SK-N-MC (cell line): ENCODE measurements around the gene SLC51B.

Source experiments
- DNase-seq: peaks from one replicate; pipeline ENCODE4 v3.0.0-alpha.2; 2011; ENCODE audit warnings: low read depth, low spot score
- H3K27ac ChIP-seq: fragments of 200-600 bp; sonication (generic); 2 replicates; pipeline ENCODE4 v1.5.1; 2016; ENCODE audit warnings: mixed run types
- H3K36me3 ChIP-seq: fragments of 200-600 bp; sonication (generic); 2 replicates; pipeline ENCODE4 v1.6.1; 2017; ENCODE audit warnings: antibody characterized with exemption, low read length, mixed read lengths; ENCODE audit not compliant: insufficient read depth
- H3K4me3 ChIP-seq: fragments of 200-600 bp; sonication (generic); 2 replicates; pipeline ENCODE4 v1.5.1; 2016
- H3K9ac ChIP-seq: fragments of 200-600 bp; sonication (generic); 2 replicates; pipeline ENCODE4 v1.8.0; 2017; ENCODE audit warnings: mixed run types, mixed read lengths; ENCODE audit not compliant: insufficient read length
- H3K9me3 ChIP-seq: fragments of 200-600 bp; sonication (generic); 2 replicates; pipeline ENCODE4 v1.6.1; 2017; ENCODE audit warnings: low read depth, mild to moderate bottlenecking, antibody characterized with exemption, low read length, moderate library complexity, mixed read lengths
- EZH2 ChIP-seq: fragments of 200-600 bp; sonication (generic); IDR thresholded peaks from one replicate; pipeline ENCODE4 v1.6.1; 2017; ENCODE audit warnings: antibody characterized with exemption
- FOXP2 ChIP-seq: optimal IDR thresholded peaks from 2 replicates; pipeline ENCODE3; 2011; ENCODE audit warnings: mild to moderate bottlenecking, moderate library complexity; ENCODE audit not compliant: insufficient read depth; ENCODE audit errors: extremely low read length, control extremely low read depth
- POLR2AphosphoS5 ChIP-seq: IDR thresholded peaks from 2 replicates; pipeline ENCODE4 v1.6.1; 2012; ENCODE audit warnings: mild to moderate bottlenecking, low read depth, low read length, borderline replicate concordance

The SLC51B gene

DNA sequence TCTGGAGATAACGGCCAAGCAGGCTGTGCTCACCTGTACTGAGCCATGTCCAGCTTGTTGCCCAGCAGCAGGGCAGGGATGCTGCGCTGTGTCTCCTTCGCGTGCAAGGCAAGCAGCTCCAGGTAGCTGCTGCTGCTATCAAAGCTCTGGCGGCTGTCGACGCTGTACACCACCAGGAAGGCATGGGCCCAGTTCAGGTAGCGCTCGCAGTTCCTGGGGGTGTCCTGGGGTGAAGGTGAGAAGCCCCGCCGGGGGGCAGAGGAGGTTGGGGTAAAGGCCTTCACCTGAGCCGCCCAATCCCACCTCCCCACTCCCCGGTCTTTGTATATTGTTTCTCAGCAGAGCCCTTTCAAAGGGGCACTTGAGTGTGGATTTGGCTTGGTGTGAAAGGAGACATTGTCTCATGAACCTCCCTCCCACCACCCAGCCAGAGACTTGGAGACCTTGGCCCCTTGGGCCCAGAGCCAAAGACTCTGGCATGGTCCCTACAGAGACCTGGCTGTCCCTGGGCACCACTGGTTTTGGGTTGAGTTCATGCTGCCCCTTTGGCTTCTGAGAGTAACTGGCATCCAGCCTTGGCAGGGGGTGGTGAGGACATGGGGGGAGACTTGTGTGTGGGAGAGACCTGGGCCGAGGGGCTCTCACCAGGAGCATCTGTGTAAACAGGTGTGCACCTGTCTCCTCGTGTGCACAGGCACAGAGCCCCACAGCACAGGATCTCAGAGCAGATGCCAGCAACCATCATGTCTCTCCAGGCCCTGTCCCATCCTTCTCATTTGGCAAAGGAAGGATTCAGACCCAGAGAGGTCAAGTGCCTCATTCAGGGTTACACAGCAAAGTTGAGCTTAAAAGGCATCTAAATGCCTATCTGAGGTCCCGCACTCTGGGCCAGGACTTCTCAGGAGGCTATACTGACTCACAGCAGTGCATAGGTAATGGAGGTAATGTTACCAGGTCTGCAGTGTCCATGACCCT, 13.5 kb downstream of the SLC51B start:
- Histone ChIP-seq H3K36me3 (no peaks in the 10 kb centered on the region), H3K27ac (no peak overlapping the region), H3K9me3 (no peaks in the 10 kb centered on the region), H3K9ac (no peak overlapping the region), H3K4me3 (no peak overlapping the region)
- TF ChIP-seq POLR2AphosphoS5: no peak
- TF ChIP-seq EZH2: no peak
- no peak for TF ChIP-seq FOXP2
- DNase-seq: no peak

DNA sequence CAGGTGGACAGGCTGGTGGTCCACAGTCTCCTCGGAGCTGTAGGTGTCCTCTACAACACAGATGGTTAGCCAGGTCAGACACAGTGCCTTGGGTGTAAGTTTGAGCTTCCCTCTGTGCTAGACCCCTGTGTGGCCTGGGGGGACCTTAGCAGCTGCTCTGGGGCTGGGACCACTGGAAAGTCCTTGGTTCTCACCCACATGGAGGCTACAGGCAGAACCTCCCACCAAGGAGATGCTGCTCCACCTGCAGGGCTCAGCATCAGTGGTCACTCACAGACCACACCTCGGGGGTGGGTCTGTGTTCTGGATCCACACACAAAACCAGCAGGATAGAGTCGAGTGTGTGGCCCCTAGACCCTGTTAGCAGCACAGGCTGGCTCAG, 14.2 kb downstream of the SLC51B start:
- no peak overlapping the region for H3K27ac ChIP-seq
- no peak for DNase-seq
- no peaks in the 10 kb centered on the region for H3K36me3 ChIP-seq
- TF ChIP-seq POLR2AphosphoS5 (no peak), FOXP2 (no peak), EZH2 (no peak)
- no peaks in the 10 kb centered on the region for H3K9me3 ChIP-seq
- H3K4me3 ChIP-seq: no peak overlapping the region
- no peak overlapping the region for H3K9ac ChIP-seq

DNA sequence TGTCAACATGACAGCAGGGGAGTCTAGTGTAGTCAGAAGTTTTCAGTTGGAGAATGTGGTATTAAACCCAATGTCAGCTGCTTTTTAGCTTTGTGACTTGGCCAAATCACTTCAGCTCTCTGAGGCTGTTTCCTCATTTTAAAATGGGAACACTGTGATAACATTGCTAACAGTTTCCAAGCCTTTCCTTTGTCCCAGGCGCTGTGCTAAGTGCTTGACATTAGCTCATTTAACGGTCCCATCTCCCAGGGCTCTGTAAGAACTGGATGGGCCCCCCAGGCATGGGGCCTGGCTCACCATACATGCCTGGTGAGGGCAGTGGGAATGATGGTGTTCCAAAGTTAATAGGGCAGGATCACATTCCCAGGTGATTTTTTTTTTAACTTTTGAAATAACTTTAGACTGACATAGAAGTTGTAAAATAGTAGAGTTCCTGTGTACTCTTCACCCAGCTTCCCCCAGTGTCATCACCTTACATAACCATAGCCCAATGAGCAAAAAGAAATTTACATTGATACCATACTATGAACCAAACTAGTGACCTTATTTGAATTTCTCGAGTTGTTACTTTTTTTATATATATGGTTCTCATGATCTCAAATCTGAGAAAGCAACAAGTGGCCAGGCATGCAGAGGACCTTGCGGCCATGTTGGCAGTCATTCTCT, 14.9 kb downstream of the SLC51B start:
- no peaks in the 10 kb centered on the region for H3K36me3 ChIP-seq

DNA sequence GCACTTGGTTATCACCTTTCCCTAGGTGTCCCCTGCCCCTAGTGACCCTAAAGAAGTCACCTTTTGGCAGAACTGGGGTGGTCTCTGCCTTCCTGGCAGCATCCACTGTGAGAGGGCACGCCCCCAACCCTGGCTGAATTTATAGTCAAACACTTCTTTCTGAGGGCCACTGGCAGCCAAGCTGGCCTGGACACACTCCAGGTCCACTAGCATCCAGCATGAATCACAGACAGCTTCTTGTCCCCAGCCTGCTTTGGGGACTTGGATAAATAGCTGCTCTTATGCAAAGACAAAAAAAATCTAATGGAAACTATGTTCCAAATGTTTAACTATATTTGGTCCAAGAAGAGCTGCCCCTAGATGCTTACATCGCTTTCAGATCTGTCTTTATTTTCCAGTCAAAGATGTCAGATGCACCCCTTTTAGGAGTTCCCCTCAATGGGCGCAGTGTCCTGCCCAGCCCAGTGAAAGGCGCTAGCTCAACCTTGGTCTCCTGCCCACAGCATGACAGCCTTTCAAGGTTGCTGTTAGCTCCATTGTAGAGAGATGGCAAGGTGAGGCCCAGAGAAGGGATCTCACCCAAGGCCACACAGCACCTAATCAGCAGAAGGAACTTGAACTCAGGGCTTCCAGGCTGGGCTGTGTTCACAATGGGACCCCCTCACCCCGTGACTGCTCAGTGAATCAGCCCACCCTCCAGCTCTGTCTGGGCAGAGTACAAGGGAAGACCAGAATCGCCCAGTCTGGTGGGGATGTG, 15.6 kb downstream of the SLC51B start:
- Histone ChIP-seq H3K9ac (no peak overlapping the region), H3K36me3 (no peaks in the 10 kb centered on the region), H3K27ac (no peak overlapping the region), H3K4me3 (no peak overlapping the region), H3K9me3 (no peaks in the 10 kb centered on the region)
- TF ChIP-seq POLR2AphosphoS5: no peak
- no peak for TF ChIP-seq FOXP2
- no peak for TF ChIP-seq EZH2
- no peak for DNase-seq

More for the DNA sequence above, 14.9 kb downstream of the SLC51B start:
- no peak for TF ChIP-seq EZH2
- no peak for TF ChIP-seq FOXP2
- no peak for TF ChIP-seq POLR2AphosphoS5
- H3K27ac ChIP-seq: no peak overlapping the region
- DNase-seq: no peak
- no peak overlapping the region for H3K9ac ChIP-seq
- no peak overlapping the region for H3K4me3 ChIP-seq
- no peaks in the 10 kb centered on the region for H3K9me3 ChIP-seq

DNA sequence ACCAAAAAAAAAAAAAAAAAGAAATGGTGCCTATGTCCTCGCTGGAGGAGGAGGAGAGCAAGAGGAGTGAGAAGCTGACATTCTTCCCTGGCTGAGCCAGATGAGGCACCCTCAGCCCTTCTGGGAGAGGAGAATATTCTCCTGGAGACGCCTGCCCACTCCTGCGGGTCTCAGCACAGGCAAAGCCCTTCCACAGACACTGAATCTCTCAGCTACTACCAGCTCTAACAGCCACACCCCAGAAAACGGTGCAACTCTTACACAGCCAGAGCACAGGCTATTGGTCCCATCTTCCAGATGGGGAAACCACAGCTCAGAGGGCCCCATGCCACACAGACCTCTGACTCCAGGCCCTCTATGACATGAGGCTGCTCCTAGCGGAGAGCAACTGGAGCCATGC, 16.9 kb downstream of the SLC51B start:
- no peak overlapping the region for H3K9ac ChIP-seq
- TF ChIP-seq EZH2: no peak
- TF ChIP-seq POLR2AphosphoS5: no peak
- H3K27ac ChIP-seq: no peak overlapping the region
- no peaks in the 10 kb centered on the region for H3K9me3 ChIP-seq
- no peaks in the 10 kb centered on the region for H3K36me3 ChIP-seq
- DNase-seq: no peak
- no peak overlapping the region for H3K4me3 ChIP-seq

DNA sequence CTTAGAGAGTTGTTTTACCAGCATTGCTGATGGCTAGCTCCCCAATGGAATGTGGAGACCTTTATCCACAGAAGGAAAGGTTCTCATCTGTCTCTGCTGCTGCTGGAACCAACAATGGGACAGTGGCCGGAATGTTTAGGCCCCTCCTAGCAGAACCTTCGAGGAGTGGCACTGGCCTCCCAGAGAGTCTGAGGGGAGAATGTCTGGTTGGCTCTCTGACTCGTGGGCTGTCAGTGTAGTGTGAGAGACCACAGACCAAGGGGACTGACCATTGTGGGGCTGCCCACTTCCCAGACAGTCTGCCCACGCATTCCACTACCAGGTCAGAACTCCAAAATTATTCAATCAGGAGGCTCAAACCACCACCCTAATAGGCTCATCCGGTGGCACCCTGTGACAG, 17.5 kb downstream of the SLC51B start:
- H3K9me3 ChIP-seq: no peaks in the 10 kb centered on the region
- DNase-seq: no peak
- no peak overlapping the region for H3K27ac ChIP-seq
- TF ChIP-seq POLR2AphosphoS5: no peak
- no peak overlapping the region for H3K9ac ChIP-seq
- no peaks in the 10 kb centered on the region for H3K36me3 ChIP-seq
- no peak overlapping the region for H3K4me3 ChIP-seq

DNA sequence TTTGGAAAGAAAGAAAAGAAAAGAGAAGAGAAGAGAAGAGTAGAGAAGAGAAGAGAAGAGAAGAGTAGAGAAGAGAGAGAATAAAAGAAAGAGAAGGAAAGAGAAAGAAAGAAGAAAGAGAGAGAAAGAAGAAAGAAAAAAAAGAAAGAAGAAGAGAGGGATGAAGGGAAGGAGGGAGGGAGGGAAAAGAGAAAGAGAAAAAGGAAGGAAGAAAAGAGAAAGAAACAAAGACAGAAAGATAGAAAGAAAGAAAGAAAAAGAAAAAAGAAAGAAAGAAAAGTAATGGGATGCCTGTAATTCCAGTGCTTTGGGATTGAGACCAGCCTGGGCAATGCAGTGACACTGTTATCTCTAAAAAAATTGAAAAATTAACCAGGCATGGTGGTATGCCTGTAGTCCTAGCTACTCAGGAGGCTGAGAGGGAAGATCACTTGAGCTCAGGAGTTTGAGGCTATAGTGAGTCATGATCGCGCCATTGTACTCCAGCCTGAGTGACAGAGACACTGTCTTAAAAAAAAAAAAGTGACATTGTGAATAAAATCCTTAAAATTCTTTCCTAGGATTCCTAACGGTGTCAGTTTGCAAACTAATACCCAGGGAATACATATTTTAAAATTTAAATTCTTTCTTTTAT, 20.9 kb downstream of the SLC51B start:
- Histone ChIP-seq H3K36me3 (no peaks in the 10 kb centered on the region), H3K27ac (no peak overlapping the region), H3K9me3 (no peaks in the 10 kb centered on the region), H3K9ac (no peak overlapping the region), H3K4me3 (no peak overlapping the region)
- DNase-seq: no peak
- TF ChIP-seq FOXP2 (no peak), POLR2AphosphoS5 (no peak), EZH2 (no peak)
